IPS-NIHi7 (cell line): ENCODE measurements around the gene CXorf58.
"Not testable (repeated sequence)": the region's sequence is repeated elsewhere in the genome, so short reads cannot be mapped to it uniquely, and the experiment has no call there.

ENCODE experiments used
- DNase-seq: peaks from one replicate; pipeline ENCODE4 v3.0.0; 2012; ENCODE audit warnings: mixed read lengths; ENCODE audit errors: extremely low spot score

The CXorf58 gene

GRCh38 chrX:23952984-23953907 lies 45.4 kb downstream of the CXorf58 start:
- peak; percentile 69 for DNase-seq

DNA sequence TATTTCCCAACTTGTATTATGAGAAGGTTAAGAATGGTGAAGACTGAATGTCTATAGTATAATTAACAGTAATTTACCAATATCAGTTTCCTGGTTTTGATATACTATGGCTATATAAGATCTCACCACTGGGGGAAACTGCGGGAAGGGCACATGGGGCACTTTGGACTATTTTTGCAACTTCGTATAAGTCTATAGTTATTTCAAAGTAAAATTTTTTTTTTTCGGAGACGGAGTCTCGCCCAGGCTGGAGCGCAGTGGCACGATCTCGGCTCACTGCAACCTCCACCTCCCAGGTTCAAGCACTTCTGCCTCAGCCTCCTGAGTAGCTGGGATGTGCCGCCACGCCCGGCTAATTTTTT lies 46.1 kb downstream of the CXorf58 start:
- no peak for DNase-seq

- peak; percentile 24 for DNase-seq
Observed at GRCh38 chrX:23954396-23954795, 46.6 kb downstream of the CXorf58 start.

DNA sequence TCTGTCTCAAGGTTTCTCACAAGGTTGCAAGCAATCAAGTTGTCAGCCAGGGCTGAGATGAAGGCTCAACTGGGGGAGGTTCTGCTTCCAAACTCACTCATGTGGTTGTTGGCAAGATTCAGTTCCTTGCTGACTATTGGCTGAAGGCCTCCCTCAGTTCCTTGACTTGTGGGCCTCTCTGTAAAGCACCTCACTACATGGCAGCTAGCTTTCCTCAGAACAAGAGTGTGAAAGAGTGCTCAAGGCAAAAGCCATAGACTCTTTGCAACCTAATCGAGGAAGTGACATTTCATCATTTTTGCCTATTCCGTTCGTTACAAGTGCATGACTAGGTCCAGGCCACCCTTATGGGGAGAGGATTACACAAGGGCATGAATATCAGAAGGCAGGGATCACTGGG lies 52.0 kb downstream of the CXorf58 start:
- DNase-seq, result no peak

DNA sequence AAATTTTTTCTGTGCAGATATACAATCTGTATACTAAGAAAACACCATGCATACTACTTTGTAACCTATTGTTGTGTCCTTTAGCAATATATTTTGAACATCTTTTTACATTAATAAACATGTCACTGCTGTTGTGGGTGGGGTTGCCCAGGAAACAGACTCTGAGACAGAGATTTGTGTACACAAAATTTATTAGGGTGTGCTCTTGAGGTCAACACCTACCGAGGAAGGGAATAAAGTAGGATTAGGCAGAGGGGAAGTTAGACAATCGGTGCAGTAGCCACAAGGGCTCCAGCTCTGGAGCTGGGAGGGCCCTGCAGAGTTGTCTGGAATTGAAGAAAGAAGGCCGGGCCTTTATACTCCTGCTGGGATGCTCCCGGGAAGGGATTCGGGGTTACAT lies 56.4 kb downstream of the CXorf58 start:
- peak; percentile 11 for DNase-seq

- DNase-seq, result not testable (repeated sequence)
Observed at GRCh38 chrX:23965630-23966029, 57.8 kb downstream of the CXorf58 start.

- no peak for DNase-seq
Observed at GRCh38 chrX:23978491-23978890, 70.7 kb downstream of the CXorf58 start.

DNA sequence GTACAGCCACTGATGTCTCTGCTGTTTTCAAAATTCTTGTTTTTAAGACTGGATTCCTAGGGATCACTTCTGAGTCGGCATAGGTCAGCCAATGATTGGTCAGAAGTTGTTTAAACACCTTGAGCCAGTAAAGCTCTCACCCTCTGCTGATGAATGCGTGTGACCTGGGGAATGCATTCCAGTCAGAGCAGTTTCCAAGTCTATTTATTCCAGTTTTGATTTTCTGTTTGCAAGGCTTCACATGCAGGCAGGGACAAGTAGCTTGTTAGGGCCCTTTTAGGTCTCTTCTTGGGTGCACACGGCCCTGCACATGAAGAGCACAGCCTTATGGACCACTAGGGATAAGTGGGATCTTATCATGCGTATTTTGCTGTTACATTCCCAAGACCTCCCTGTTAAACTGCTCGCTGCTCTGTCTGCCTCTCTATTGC lies 72.2 kb downstream of the CXorf58 start:
- DNase-seq, result no peak

- no peak for DNase-seq
Observed at GRCh38 chrX:23981222-23981621, 73.4 kb downstream of the CXorf58 start.

DNA sequence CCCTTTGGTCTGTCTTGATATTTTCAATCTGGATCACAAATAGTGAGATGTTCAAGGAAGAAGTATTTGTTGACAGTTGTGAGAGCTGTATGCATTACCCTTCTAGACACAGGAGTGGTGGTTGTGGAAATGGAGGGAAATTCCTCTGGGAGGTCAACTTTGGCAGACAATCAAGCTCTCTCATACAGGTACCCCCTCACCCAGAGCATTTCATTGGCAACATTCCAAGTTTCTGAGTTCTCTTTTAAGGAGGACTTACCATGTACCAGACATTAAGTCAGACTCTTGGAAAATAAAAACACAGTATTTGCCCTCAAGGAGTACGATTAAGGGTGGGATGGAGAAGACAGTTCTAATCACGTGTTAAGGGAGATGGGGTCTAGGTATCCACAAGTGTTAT lies 73.9 kb downstream of the CXorf58 start:
- peak; percentile 14 for DNase-seq

- no peak for DNase-seq
Observed at GRCh38 chrX:23982891-23983290, 75.1 kb downstream of the CXorf58 start.
